Activated naive CD8-positive, alpha-beta T cell treated with anti-CD3 and anti-CD28 coated beads for 36 hours (primary cell): ENCODE data around the gene SPSB2. TPM values are rescaled to one million over a fixed set of nuclear protein-coding genes. Genes with fewer than 3 reads are reported as not detected.

Source experiments
- total RNA-seq, 2 experiments: library from RNA; stranded (reverse); gene quantifications; one replicate each; pipeline ENCODE4 v1.2.3, GENCODE V29; 2021

The SPSB2 gene
- total RNA-seq, 2 experiments from 2014 or later: 2.7 to 3.0 TPM

Other genes starting within 250 kb of the SPSB2 start
- 1 to 10 TPM; 7.3 to 7.9 TPM for gene LPAR5, start 237.3 kb downstream of the SPSB2 start, total RNA-seq
- gene ACRBP, start 225.9 kb downstream of the SPSB2 start, total RNA-seq: 1 to 10 TPM in 1 of 2 experiments, under 1 TPM in 1; 0.86 to 1.2 TPM
- 10 to 100 TPM; 10.9 to 11.1 TPM for gene ING4, start 210.2 kb downstream of the SPSB2 start, total RNA-seq
- 10 to 100 TPM; 60.6 to 61.8 TPM for gene ZNF384, start 183.9 kb downstream of the SPSB2 start, total RNA-seq
- under 1 TPM in 1 of 2 experiments, not detected in 1; 0.37 TPM for gene PIANP, start 172.5 kb downstream of the SPSB2 start, total RNA-seq
- gene COPS7A, start 149.3 kb downstream of the SPSB2 start, total RNA-seq: 10 to 100 TPM; 37.1 to 41.6 TPM
- gene MLF2, start 120.2 kb downstream of the SPSB2 start, total RNA-seq: 100 to 1,000 TPM; 134 to 141 TPM
- gene PTMS, start 106.9 kb downstream of the SPSB2 start, total RNA-seq: 10 to 100 TPM; 23.3 to 25.1 TPM
- gene LAG3, start 100.8 kb downstream of the SPSB2 start, total RNA-seq: 10 to 100 TPM; 64.8 to 67.7 TPM
- gene CD4, start 83.8 kb downstream of the SPSB2 start, total RNA-seq: 1 to 10 TPM; 2.2 to 2.5 TPM
- gene GPR162, start 51.5 kb downstream of the SPSB2 start, total RNA-seq: under 1 TPM; 0.54 to 0.76 TPM
- gene P3H3, start 44.9 kb downstream of the SPSB2 start, total RNA-seq: under 1 TPM; 0.36 to 0.60 TPM
- gene GNB3, start 32.4 kb downstream of the SPSB2 start, total RNA-seq: under 1 TPM in 1 of 2 experiments, not detected in 1; 0.10 TPM
- gene CDCA3, start 22.0 kb downstream of the SPSB2 start, total RNA-seq: 10 to 100 TPM; 62.5 to 64.0 TPM
- gene USP5, start 21.2 kb downstream of the SPSB2 start, total RNA-seq: 100 to 1,000 TPM; 125 to 127 TPM
- 1,000 to 10,000 TPM; 1,593 to 1,653 TPM for gene TPI1, start 5.8 kb downstream of the SPSB2 start, total RNA-seq
- 1 to 10 TPM; 3.0 to 4.1 TPM for gene LRRC23, start 31.5 kb upstream of the SPSB2 start, total RNA-seq
- 100 to 1,000 TPM; 140 to 141 TPM for gene ENO2, start 41.3 kb upstream of the SPSB2 start, total RNA-seq
- 10 to 100 TPM; 27.6 to 28.5 TPM for gene ATN1, start 54.7 kb upstream of the SPSB2 start, total RNA-seq
- gene RNU7-1, start 70.5 kb upstream of the SPSB2 start, total RNA-seq: not detected
- gene C12orf57, start 70.7 kb upstream of the SPSB2 start, total RNA-seq: 100 to 1,000 TPM; 203 to 208 TPM
- gene PTPN6, start 78.1 kb upstream of the SPSB2 start, total RNA-seq: 100 to 1,000 TPM; 457 to 467 TPM
- 100 to 1,000 TPM; 556 to 557 TPM for gene PHB2, start 97.4 kb upstream of the SPSB2 start, total RNA-seq
- gene EMG1, start 97.6 kb upstream of the SPSB2 start, total RNA-seq: 100 to 1,000 TPM; 130 to 140 TPM
- 10 to 100 TPM; 23.3 to 23.8 TPM for gene LPCAT3, start 145.2 kb upstream of the SPSB2 start, total RNA-seq
- gene C1S, start 187.4 kb upstream of the SPSB2 start, total RNA-seq: under 1 TPM; 0.47 to 0.66 TPM
- 1 to 10 TPM; 1.6 to 2.5 TPM for gene C1R, start 219.1 kb upstream of the SPSB2 start, total RNA-seq
- 10 to 100 TPM in 1 of 2 experiments, 1 to 10 TPM in 1; 8.6 to 10.1 TPM for gene C1RL, start 235.9 kb upstream of the SPSB2 start, total RNA-seq